SW480 (cell line): ENCODE measurements around the gene ATG14.
A peak's percentile ranks its signal among the peaks of the same experiment; 100 is the strongest.
"Not testable (repeated sequence)": the region's sequence is repeated elsewhere in the genome, so short reads cannot be mapped to it uniquely, and the experiment has no call there.

Experiments used
- DNase-seq: peaks from one replicate; pipeline ENCODE4 v3.0.0-alpha.2; 2016; ENCODE audit warnings: low spot score

The ATG14 gene

GRCh38 chr14:55386037-55386808 is 25.4 kb downstream of the ATG14 start:
- no peak for DNase-seq

- DNase-seq: no peak
Observed at GRCh38 chr14:55384536-55384935, 27.1 kb downstream of the ATG14 start.

DNA sequence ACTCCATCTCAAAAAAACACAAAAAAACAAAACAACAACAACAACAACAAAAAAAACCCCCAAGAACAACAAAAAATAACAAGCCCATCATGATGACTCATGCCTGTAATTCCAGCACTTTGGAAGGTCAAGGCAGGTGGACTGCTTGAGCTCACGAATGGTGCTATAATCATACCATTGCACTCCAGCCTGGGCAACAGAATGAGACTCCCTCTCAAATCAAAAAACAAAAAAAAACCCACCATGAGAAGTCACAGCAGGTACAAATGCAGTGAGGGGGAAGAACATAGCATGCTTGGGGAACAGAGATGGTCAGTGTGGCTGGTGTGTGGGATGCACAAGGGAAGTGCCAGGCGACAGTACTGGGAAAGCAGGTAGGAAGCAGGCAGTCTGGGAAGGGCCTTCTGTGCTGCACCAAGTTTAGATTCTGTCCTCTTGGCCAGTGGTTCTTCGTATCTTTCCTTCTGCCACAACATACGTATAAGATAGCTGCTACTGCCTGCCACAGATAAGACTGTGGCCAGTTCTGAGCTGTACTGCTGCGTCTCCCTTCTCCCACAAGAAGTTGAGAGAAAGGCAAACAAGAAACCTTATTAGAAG is 28.0 kb downstream of the ATG14 start:
- no peak for DNase-seq

- DNase-seq: not testable (repeated sequence)
Observed at GRCh38 chr14:55383056-55383466, 28.6 kb downstream of the ATG14 start.

GRCh38 chr14:55382483-55382882 is 29.1 kb downstream of the ATG14 start:
- no peak for DNase-seq

DNA sequence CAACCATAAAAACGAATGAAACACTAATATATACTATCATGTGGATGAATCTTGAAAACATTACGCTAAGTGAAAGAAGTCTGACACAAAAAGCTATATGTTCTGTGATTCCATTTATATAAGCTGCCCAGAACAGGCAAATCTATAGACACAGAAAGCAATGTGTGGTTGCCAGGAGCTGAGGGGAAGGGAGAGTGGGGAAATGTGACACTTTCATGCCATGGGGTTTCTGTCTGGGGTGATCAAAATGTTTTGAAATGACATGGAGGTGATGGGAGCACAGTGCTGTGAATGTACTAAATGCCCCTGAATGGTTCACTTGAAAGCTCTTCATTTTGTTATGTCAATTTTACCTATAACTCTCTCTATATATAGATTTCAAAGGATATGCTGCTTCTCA is 30.1 kb downstream of the ATG14 start:
- DNase-seq: no peak

DNA sequence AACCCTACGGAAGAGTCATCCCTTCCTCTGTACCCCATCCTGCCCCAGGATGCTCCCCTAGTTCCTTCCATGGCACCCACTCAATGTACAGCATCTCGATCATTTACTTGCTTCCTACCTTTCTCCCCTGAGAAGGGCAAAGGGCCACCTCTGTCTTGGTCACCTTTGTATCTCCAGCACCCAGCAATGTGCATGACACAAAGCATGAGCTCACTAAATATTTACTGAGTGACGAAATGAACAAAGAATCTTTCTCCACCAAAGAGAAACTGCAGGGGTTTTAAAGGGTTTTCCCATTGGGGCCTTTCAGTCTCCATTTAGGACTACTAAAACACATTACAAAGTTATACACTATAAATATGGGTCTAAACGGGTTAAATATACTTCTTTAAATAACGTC is 30.6 kb downstream of the ATG14 start:
- DNase-seq: no peak

DNA sequence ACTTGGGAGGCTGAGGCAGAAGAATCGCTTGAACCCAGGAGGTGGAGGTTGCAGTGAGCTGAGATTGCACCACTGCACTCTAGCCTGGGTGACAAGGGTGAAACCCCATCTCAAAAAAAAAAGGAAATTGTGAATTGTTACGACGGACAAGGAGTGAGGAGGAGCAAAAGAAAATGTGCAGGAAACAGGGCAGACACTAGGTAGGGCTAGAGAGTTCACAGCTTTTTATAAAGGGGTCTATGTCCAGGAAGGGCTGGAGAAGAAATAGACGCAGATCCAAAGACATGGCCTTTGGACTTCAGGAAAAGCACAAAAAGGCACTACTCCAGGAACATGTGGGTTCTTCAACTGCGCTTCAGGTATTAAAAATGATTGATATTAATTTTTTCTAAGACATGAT is 34.4 kb downstream of the ATG14 start:
- no peak for DNase-seq

DNA sequence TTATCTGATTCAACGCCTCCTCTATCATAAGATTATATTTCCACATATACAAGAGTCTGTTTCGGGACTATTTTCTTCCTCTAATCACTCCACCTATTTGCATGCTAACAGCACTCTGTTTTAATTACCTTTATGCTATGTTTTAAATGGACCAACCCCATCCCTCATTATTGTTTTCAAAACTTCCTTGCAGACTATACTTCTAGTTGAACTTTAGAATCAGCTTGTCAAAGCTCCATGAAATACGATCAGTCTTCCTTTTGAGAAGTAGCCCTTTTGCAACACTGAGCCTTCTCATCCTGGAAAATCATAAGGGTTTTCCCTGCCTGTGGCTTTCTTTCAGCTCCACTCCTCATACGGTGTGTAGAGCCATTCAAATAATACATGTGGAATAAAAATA is 36.9 kb downstream of the ATG14 start:
- DNase-seq: no peak

GRCh38 chr14:55373784-55374705 is 37.6 kb downstream of the ATG14 start:
- DNase-seq: peak; percentile 27

DNA sequence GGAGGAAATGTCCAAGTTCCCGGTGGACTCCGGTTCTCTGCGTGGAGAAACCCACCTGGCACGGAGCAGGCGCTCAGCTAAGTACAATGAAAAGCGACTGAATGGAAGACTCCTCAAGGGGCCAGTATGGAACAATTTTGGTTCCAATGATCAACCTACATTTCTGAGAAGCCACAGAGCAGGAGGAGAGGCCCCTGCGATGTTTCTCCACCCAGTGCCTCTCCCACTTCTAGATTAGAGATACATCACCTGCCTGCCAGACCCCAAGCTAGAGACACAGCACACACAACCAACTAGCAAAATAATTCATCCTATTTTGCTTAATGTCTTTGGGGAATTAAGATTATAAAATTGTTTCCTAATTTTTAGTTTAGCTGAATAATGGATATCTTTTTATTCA is 38.8 kb downstream of the ATG14 start:
- no peak for DNase-seq

DNA sequence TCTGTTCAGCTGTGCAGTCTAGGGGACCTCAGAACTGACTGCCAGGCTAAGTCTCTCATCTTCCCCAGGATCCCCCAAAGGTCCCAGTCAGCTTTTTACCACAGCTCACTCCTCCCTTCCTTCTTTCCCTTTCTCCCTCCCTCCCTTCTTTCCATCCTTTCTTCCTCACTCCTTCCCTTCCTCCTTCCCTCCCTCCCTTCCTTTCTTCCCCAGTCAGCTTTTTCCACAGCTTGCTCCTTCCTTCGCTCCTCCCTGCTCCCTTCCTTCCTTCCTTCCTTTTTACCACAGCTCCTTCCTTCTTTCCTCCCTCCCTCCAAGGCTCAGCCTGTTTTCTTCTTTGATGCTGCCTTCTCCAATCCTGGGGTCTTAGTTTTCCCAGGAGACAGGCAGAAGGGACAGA is 39.2 kb downstream of the ATG14 start:
- DNase-seq: no peak

DNA sequence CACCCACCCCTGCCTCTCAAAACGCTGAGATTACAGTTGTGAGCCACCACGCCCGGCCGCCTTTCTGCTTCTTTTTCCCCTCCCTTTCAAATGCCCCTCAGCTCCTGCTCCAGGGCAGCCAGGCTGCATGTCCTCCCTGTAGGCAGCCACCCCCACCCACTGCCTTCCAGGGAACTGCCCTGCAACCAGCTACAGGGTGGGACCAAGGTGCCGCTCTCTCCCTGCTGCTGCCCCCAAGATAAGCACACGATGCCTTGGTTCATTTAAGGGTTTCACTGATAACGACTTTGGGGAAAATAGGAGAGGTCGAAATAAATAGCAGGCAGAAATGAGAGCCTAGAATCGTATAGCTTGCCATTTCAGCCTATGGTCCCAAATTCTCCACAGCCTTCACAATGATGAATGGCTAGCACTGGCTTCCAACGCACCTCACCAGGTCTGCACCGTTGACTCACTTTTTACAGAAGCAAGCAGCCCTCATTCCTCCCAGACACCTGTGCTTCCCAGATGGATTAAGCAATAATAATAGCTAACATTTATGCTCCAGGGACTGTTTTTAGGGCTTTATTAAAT is 40.7 kb downstream of the ATG14 start:
- no peak for DNase-seq

- DNase-seq: no peak
Observed at GRCh38 chr14:55366271-55366670, 45.4 kb downstream of the ATG14 start.

DNA sequence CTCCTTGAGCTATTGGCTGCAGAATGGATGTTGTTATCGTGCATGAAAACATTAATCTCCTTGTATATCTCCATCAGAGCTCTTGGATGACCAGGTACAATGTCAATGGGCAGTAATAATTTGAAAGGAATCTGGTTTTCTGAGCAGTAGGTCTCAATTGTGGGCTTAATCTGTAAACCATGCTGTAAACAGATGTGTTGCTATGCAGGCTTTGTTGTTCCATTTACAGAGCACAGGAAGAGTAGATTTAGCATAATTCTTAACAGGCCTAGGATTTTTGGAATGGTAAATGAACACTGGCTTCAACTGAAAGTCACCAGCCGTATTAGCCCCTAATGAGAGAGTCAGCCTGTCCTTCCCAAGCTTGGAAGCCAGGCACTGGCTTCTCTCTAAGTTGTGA is 50.4 kb downstream of the ATG14 start:
- no peak for DNase-seq

DNA sequence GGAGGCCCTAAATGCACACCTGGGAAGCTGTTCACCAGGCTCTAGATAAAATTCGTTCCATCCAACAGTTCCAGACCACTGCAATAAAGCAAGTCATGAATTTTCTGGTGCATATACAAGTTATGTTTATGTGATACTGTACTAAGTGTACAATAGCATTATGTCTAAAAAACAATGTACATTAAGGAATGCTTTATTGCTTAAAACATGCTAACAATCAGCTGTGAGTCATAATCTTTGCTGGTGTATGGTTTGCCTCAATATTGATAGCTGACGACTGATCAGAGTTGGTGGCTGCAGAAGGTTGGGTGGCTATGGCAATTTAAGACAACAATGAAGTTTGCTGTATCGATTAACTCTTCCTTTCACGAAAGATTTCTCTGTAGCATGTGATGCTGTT is 52.3 kb downstream of the ATG14 start:
- DNase-seq: no peak

DNA sequence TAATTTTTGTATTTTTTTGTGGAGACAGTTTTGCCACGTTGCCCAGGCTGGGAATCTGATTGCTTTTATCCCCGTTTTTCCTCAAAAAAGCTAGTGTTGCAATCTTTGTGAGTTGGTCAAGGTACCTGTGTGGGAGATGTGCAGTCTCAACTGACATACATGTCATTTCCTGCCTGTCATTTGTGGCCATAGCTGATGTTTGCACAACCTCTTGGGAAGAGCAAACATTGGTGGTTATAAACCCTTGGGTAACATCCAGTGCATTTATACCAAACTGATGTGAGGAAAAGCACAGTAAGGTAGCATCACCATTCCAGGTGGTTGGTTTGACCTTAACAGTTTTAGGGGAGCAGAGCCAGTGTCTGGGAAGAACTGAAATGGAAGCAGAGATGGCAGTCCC is 54.7 kb downstream of the ATG14 start:
- DNase-seq: no peak

DNA sequence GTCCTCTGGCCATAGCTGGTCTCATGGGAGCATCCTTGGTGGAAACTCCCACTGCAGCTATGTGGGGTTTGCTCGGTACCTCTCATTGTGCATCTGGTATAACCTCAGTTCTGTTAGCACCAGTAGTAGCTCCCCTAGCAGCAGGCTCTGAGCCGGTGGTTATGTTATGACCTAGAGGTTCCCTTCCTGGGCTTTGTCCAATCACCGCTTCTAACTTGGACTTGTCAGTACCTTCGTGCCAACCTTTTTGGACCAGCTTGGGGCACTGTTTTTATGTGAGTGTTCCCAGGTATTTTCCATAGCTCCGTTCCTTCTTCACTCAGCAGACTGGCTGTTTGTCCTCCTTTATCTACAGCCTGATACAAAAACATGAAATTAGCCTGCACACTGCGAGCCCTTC is 55.7 kb downstream of the ATG14 start:
- DNase-seq: no peak

GRCh38 chr14:55354500-55354899 is 57.1 kb downstream of the ATG14 start:
- peak; percentile 31 for DNase-seq

DNA sequence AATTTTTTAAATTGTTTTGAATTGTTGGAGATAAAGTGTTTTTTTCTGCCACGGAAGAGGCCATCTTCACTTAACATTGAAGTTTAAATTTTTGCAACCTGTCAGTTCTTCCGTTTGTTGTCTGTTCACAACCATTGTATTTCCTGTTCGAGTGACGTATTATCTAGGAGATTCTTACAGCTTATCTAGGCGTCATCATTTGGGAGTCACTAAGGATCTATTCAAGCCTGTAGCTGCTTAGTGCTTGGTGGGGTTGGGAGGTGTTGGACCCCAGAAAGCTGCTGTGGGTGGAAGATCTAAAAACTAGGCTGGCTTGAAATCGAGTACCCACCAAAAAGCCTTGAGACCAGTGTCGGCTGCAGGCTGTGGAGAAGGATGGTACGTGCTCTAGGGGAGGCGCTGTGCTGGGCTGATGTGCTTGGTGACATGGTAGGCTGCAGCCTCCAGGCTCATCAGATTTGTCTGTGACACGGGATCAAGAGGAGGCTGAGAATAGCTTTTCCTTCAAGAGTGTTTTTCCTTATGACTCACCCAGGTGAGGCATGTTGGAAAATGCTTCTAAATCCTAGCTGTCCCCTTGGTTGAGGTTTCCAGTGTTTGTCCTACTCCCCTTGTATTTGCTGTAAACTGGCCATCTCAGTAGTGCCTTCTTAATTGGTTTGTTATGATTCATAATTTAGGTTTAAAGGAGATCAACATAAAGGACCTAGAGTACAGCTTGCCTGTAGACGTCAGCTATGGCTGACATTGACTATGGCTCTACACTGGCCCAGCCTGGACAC is 57.8 kb downstream of the ATG14 start:
- DNase-seq: no peak

DNA sequence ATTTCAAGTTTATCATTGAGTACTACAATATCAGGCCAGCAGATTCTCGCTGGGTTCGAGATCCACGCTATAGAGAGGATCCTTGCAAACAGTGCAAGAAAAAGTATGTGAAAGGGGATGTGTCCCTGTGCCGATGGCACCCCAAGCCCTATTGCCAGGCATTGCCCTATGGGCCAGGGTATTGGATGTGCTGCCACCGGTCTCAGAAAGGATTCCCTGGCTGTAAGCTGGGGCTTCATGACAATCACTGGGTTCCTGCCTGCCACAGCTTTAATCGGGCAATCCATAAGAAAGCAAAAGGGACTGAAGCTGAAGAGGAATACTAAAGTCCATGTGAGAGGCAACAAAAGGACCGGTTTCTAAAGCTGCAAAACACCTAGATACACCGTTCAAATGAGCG is 59.4 kb downstream of the ATG14 start:
- no peak for DNase-seq

DNA sequence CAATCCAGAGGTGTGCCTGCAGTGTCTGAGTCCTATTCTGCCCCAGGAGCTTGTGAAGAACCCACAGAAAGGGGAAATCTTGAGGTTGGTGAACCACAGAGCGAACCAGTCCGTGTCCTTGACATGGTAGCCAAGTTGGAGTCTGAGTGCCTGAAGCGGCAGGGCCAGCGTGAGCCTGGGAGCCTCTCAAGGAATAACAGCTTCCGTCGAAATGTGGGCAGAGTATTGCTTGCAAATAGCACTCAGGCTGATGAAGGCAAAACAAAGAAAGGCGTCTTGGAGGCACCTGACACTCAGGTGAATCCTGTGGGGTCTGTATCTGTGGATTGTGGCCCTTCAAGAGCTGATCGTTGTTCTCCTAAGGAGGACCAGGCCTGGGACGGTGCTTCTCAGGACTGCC is 60.5 kb downstream of the ATG14 start:
- no peak for DNase-seq
